ENCODE results near the gene BRCC3.
"Not testable (repeated sequence)": the region's sequence is repeated elsewhere in the genome, so short reads cannot be mapped to it uniquely, and the experiment has no call there.

Gene BRCC3

DNA sequence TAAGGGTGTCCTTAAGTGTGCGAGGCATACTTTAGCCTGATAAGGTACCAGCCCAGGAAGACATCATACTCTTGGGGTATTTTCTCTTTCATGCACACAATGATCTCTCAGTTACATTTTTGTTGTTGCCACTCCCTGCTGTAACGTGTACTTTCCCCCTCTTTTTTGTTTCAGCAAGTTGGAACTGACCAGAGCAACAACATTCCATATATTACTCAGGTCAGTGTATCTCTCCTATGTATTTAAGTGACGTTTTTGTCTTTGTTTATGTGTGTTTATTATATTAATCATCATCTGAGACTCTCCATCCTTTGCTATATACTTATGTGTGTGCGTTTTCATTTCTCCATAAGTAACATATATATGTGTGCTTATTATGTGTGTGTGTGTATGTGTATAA lies 73.6 kb downstream of the BRCC3 start:
- DNase-seq (ENCODE audit: low read depth), result no peak

DNA sequence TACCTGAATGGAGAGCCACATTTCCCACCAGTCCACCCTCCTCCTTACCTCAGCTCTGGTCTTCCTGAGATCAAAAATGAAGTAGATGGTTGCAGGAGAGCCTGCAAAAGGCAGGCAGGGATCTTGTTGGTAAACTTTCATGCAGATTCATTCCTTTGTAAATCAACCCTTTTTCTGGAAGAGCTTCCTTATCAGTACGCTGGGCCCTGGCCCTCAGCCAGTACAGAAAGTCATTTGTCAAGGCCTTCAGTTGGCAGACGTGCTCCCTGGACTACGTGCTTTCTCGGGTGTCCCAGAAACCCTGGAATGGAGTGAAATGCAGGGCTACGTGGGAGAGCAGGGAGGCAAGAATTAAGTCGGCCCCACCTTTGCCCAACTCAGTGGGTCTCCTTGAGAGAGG lies 76.3 kb downstream of the BRCC3 start:
- DNase-seq (ENCODE audit: low read depth), result not testable (repeated sequence)

DNA sequence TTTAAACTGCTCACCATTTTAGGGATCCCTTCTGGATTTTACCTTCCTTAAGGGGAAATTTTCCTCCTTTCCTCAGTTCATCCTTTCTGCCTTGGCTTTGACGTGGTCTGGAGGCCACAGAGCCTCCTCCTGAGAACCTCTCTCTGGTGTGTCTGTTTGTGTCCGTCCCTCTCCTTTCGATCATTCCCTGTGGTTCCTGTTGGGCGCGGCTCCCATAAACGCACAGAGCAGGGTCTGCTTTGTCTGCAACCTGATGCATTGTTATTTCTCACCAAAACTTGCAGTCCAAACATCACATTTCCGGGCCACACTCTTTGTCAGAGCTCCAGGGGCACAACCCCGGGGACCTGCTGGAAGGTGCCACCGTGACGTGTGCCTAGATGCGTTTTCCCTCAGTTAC lies 76.9 kb downstream of the BRCC3 start:
- not testable (repeated sequence) for DNase-seq (ENCODE audit: low read depth)

DNA sequence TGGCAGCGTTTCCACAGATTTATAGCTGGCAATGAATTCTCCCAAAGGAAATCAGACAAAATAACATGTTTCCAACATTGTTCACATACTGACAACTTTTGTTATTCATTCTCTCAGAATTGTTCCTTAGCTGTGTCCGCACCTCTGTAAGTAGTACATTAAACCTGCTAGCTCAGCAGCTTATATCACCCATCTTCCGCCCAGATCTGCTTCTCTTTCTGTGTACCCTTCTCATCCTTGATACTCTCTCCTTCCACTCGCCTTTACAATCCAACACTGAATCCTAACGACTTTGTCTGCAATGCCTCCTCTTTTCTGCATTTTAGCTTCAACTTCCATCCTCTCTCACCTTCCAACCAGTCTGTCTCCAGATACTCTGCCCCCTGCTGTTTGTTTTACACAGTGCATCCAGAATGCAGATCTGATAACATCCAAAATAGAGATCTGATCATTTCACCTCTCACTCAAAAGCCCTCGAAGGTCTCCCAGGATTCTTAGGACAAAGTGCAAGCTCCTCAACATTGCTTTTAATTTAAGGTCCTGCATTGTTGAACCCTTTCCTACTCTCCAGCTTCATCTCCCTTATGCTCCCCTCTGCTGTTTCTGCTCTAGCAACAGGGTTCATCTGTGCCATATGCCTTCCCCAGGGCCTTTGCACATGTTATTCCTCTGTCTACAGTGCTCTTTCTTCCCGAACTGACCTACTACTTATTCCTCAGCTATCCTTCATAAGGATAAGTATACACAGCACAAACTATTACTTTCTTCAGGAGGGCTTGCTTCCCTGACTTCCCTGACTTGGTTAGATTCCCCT lies 77.6 kb downstream of the BRCC3 start:
- no peak for DNase-seq (ENCODE audit: low read depth)

DNA sequence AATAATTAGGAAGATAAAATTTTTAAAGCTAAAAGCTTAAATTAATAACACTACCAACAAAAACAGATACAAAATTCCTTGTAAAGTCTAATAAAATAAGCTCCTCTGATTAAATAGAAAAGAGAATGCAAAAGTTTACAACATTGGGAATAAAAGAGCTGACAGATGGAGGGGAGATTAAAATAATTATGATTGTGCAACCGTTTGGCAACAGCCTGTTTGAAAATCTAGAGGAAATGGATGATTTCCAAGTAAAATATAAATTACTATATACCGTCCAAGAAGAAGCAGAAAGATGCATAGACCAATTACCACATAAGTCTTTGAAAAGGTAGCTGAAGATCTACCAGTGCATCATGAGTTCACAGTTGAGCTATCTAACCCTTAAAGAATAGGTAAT lies 98.6 kb downstream of the BRCC3 start:
- DNase-seq (ENCODE audit: low read depth), result no peak
